ENCODE results near the gene EIF5. TPM values are rescaled to one million over a fixed set of nuclear protein-coding genes. Genes with fewer than 3 reads are reported as not detected.
"Not testable (repeated sequence)": the region's sequence is repeated elsewhere in the genome, so short reads cannot be mapped to it uniquely, and the experiment has no call there.

EIF5 gene
- polyA plus RNA-seq, 1 experiment, result 282 TPM

GRCh38 chr14:103348154-103348553 lies 14.1 kb downstream of the EIF5 start:
- CTCF ChIA-PET, result interaction anchor here (1.0 to 2.0 kb wide), 4 partner anchors 10 to 45 kb away, joined by 3 to 8 read pairs (median 4); partner anchors contain the start of gene EIF5
- H3K27me3 ChIP-seq (ENCODE audit: control insufficient read depth, insufficient read depth, low read length), result no peaks in the 10 kb centered on the region
- H3K36me3 ChIP-seq (ENCODE audit: control insufficient read depth, insufficient read depth, low read length), result peaks cover 4% of the 10 kb centered on the region
- TF ChIP-seq CTCF (IDR thresholded peaks at IDR 0.05; ENCODE audit: insufficient read depth, low read depth, low read length), result no peak
- no peak for DNase-seq (ENCODE audit: low read depth)
- POLR2A ChIA-PET, result no interaction called here
- H3K4me3 ChIP-seq (ENCODE audit: low read depth, low read length), result no peak overlapping the region

GRCh38 chr14:103349982-103350381 lies 15.9 kb downstream of the EIF5 start:
- no peak for DNase-seq (ENCODE audit: low read depth)
- no peak overlapping the region for H3K4me3 ChIP-seq (ENCODE audit: low read depth, low read length)
- CTCF ChIA-PET, result interaction anchor here (1.4 kb wide), 1 partner anchor 38 kb away, joined by 3 read pairs; no protein-coding TSS in a partner anchor
- H3K27me3 ChIP-seq (ENCODE audit: control insufficient read depth, insufficient read depth, low read length), result no peaks in the 10 kb centered on the region
- POLR2A ChIA-PET, result no interaction called here
- H3K36me3 ChIP-seq (ENCODE audit: control insufficient read depth, insufficient read depth, low read length), result no peaks in the 10 kb centered on the region
- TF ChIP-seq CTCF (IDR thresholded peaks at IDR 0.05; ENCODE audit: insufficient read depth, low read depth, low read length), result no peak

- POLR2A ChIA-PET, result no interaction called here
- CTCF ChIA-PET, result no interaction called here
- Histone ChIP-seq H3K36me3 (ENCODE audit: control insufficient read depth, insufficient read depth, low read length) (no peaks in the 10 kb centered on the region), H3K27me3 (ENCODE audit: control insufficient read depth, insufficient read depth, low read length) (no peaks in the 10 kb centered on the region), H3K4me3 (ENCODE audit: low read depth, low read length) (no peak overlapping the region)
- no peak for TF ChIP-seq CTCF (IDR thresholded peaks at IDR 0.05; ENCODE audit: insufficient read depth, low read depth, low read length)
- no peak for DNase-seq (ENCODE audit: low read depth)
Observed at GRCh38 chr14:103353362-103353761, 19.3 kb downstream of the EIF5 start.

- TF ChIP-seq CTCF (IDR thresholded peaks at IDR 0.05; ENCODE audit: insufficient read depth, low read depth, low read length), result no peak
- no peaks in the 10 kb centered on the region for H3K27me3 ChIP-seq (ENCODE audit: control insufficient read depth, insufficient read depth, low read length)
- CTCF ChIA-PET, result interaction anchor here (1.5 kb wide), 1 partner anchor 37 kb away, joined by 9 read pairs; no protein-coding TSS in a partner anchor
- POLR2A ChIA-PET, result no interaction called here
- H3K36me3 ChIP-seq (ENCODE audit: control insufficient read depth, insufficient read depth, low read length), result no peaks in the 10 kb centered on the region
- H3K4me3 ChIP-seq (ENCODE audit: low read depth, low read length), result no peak overlapping the region
- DNase-seq (ENCODE audit: low read depth), result no peak
Observed at GRCh38 chr14:103354141-103354540, 20.1 kb downstream of the EIF5 start.

- no peak for TF ChIP-seq CTCF (IDR thresholded peaks at IDR 0.05; ENCODE audit: insufficient read depth, low read depth, low read length)
- H3K27me3 ChIP-seq (ENCODE audit: control insufficient read depth, insufficient read depth, low read length), result no peaks in the 10 kb centered on the region
- H3K36me3 ChIP-seq (ENCODE audit: control insufficient read depth, insufficient read depth, low read length), result no peaks in the 10 kb centered on the region
- DNase-seq (ENCODE audit: low read depth), result no peak
- no peak overlapping the region for H3K4me3 ChIP-seq (ENCODE audit: low read depth, low read length)
- CTCF ChIA-PET, result interaction anchor here (1.3 kb wide), 2 partner anchors 13 to 45 kb away, joined by 3 to 4 read pairs; no protein-coding TSS in a partner anchor
- POLR2A ChIA-PET, result interaction anchor here (0.7 kb wide), 1 partner anchor 21 kb away, joined by 4 read pairs; no protein-coding TSS in a partner anchor
Observed at GRCh38 chr14:103356024-103356682, 22.1 kb downstream of the EIF5 start.

GRCh38 chr14:103357552-103357951 lies 23.5 kb downstream of the EIF5 start:
- DNase-seq (ENCODE audit: low read depth); H3K4me3 ChIP-seq (ENCODE audit: low read depth, low read length); POLR2A ChIA-PET; H3K36me3 ChIP-seq (ENCODE audit: control insufficient read depth, insufficient read depth, low read length); H3K27me3 ChIP-seq (ENCODE audit: control insufficient read depth, insufficient read depth, low read length): not testable (repeated sequence)
- CTCF ChIA-PET, result interaction anchor here (1.3 to 1.9 kb wide), 3 partner anchors 9 to 44 kb away, joined by 4 to 5 read pairs (median 5); no protein-coding TSS in a partner anchor
